Measurements from ENCODE around the gene ST3GAL4.

ST3GAL4 gene

GRCh38 chr11:126452241-126453101 is 97.0 kb downstream of the ST3GAL4 start:
- DNase-seq (ENCODE audit: low read depth) = no peak

DNA sequence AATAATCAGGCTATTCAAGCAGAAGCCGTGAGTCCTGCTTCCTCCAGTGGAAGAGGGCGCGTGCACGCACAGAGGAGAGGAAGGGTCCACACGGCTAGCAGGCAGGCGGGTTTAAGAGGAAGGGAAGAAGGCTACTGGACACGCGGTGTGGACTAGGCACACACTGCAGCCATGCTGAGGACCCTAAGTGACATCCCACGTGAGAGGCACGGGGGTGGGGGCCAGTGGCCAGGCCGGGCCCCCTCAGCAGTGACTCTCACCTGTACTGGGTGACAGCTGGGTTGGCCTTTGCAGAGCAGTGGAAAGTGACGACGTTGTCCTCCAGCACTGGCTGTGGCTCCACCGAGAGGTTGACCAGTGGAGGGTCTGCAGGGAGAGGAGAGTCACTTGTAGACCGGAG is 100.6 kb downstream of the ST3GAL4 start:
- DNase-seq (ENCODE audit: low read depth) = no peak

DNA sequence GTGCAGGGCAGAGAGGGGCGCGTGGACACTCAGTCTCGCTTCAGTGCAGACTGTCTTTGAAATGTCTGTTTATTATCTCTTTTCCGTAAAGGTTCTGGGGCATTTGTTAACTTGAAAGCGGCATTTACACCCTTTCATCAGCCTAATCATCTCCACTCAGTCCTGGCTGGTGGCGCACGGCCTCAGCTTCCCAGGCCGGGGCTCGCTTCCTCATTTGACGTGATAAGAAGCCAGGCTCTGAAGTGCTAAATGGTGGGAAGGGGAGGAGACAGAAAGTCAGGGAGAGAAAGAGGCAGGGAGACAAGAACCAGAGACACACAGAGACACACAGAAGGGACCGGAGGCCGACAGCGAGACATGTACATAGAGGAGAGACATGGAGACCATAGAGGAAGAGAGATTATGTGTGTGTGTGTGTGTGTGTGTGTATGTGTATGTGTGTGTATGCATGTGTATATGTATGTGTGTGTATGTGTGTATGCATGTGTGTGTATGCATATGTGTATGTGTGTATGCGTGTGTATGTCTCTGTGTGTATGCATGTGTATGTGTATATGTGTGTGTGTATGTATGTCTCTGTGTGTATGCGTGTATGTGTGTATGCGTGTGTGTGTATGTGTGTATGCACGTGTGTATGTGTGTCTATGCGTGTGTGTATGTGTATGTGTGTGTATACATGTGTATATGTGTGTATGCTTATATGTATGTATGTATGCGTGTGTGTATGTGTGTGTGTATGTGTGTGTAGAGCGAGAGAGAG is 101.5 kb downstream of the ST3GAL4 start:
- DNase-seq (ENCODE audit: low read depth) = no peak

GRCh38 chr11:126457817-126458216 is 102.3 kb downstream of the ST3GAL4 start:
- DNase-seq (ENCODE audit: low read depth) = no peak

DNA sequence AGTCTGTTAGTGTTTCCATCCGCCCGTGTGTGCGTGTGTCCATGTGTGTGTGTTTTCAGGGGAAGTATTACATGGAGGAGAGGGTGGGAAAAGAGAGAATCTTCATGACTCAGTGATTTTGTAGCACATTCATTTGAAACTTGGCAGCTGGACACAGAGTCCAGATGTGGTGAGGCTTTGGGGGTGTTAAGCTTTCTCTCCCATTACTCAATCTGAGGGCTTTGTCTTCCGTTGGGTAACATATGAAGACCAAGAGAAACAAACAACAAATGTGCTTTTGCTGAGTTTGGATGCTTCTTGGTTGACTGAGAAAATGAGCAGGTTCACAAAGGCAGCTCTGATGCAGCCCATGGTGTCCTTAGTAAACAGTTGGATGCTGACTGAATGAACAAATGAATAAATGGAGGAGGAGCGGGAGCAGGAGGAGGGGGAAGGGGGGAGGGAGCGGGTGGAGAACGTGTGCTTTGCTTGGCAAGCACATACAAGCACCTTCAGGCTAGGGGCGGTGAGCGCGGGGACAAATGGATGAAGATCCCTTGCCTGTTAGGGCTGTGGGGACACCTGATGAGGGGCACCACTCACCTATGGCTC is 104.3 kb downstream of the ST3GAL4 start:
- no peak for DNase-seq (ENCODE audit: low read depth)

- DNase-seq (ENCODE audit: low read depth) = no peak
Observed at GRCh38 chr11:126460417-126461095, 105.1 kb downstream of the ST3GAL4 start.

GRCh38 chr11:126461096-126461440 is 105.6 kb downstream of the ST3GAL4 start:
- DNase-seq (ENCODE audit: low read depth) = no peak

DNA sequence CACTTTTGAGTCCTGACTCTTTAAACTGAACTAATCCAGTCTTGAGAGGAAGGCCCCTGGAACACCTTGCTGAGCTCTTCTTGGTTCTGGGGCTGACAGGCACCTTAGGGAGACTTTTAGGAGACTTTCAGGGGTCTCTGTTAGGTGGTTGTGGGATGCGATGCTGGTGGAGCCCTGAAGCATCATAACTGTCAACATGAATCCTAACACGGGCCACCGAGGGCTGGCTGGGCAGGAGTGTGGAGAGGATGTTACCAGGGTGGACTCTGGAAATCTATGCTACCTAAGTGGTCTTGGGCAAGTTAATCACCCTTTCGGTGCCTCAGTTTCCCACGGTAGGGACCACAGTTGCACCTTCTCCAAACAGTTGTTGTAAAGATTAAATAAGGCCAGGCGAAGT is 106.5 kb downstream of the ST3GAL4 start:
- DNase-seq (ENCODE audit: low read depth) = no peak

DNA sequence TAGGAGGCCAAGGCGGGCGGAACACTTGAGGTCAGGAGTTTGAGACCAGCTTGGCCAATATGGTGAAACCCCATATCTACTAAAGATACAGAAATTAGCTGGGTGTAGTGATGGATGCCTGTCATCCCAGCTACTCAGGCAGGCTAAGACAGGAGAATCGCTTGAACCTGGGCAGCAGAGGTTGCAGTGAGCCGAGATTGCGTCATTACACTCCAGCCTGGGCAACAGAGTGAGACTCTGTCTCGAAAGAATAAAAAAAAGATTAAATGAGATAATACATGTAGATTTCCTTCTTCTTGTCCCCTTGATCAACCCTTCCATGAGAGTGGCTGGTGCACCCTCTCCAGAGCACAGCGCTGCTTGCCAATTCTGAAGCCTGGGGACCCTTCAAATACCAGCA is 106.9 kb downstream of the ST3GAL4 start:
- no peak for DNase-seq (ENCODE audit: low read depth)
